ENCODE data around the gene SHPK.

- TF ChIP-seq, protein P1, sequence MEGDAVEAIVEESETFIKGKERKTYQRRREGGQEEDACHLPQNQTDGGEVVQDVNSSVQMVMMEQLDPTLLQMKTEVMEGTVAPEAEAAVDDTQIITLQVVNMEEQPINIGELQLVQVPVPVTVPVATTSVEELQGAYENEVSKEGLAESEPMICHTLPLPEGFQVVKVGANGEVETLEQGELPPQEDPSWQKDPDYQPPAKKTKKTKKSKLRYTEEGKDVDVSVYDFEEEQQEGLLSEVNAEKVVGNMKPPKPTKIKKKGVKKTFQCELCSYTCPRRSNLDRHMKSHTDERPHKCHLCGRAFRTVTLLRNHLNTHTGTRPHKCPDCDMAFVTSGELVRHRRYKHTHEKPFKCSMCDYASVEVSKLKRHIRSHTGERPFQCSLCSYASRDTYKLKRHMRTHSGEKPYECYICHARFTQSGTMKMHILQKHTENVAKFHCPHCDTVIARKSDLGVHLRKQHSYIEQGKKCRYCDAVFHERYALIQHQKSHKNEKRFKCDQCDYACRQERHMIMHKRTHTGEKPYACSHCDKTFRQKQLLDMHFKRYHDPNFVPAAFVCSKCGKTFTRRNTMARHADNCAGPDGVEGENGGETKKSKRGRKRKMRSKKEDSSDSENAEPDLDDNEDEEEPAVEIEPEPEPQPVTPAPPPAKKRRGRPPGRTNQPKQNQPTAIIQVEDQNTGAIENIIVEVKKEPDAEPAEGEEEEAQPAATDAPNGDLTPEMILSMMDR (IDR thresholded peaks at IDR 0.05; ENCODE audit: insufficient read depth, low read depth, low read length), result no peak
- TF ChIP-seq EZH2 (IDR thresholded peaks at IDR 0.05; ENCODE audit: insufficient read depth, low read length), result no peak
Measured at GRCh38 chr17:3641717-3642486, 5.9 kb upstream of the SHPK start.

Measured in astrocyte (in vitro differentiated cells and primary cell).